ENCODE data around the gene ZNF440. TPM values are rescaled to one million over a fixed set of nuclear protein-coding genes. Genes with fewer than 3 reads are reported as not detected.

The ZNF440 gene
- total and polyA plus RNA-seq, 2 experiments from 2014 or later, result 2.4 to 4.2 TPM

DNA sequence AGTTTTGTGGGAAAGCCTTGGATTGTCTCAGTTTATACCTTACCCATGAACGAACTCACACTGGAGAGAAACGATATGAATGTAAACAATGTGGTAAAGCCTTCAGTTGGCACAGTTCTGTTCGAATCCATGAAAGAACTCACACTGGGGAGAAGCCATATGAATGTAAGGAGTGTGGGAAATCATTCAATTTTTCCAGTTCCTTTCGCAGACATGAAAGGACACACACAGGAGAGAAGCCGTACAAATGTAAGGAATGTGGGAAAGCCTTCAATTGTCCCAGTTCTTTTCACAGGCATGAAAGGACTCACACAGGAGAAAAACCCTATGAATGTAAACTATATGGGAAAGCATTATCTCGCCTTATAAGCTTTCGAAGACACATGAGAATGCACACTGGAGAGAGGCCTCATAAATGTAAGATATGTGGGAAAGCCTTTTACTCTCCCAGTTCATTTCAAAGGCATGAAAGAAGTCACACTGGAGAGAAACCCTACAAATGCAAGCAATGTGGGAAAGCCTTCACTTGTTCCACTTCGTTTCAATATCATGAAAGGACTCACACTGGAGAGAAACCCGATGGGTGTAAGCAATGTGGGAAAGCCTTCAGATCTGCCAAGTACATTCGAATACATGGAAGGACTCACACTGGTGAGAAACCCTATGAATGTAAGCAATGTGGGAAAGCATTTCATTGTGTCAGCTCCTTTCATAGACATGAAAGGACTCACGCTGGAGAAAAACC, 7.5 kb upstream of the ZNF440 start:
- H3K9ac ChIP-seq, result no peak overlapping the region
- H3K9me3 ChIP-seq (ENCODE audit: low read depth), result peaks cover 6% of the 10 kb centered on the region

DNA sequence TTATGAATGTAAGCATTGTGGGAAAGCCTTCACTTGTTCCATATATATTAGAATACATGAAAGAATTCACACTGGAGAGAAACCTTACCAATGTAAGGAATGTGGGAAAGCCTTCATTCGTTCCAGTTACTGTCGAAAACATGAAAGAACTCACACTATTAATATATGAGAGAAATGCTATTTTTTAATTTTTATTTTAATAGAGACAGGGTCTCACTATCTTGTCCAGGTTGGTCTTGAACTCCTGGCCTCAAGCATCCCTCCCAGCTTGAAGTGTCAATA, 7.0 kb upstream of the ZNF440 start:
- no peak overlapping the region for H2AFZ ChIP-seq
- TF ChIP-seq EZH2phosphoT487 (IDR thresholded peaks at IDR 0.05; ENCODE audit: insufficient read depth, low read depth) (no peak), EZH2 (IDR thresholded peaks at IDR 0.05; ENCODE audit: insufficient read depth, poor library complexity, severe bottlenecking) (no peak)
- in situ Hi-C loops (cut with MboI), result no loop called here
- no peaks in the 10 kb centered on the region for H4K20me1 ChIP-seq (ENCODE audit: insufficient read depth)
- H3K4me1 ChIP-seq (ENCODE audit: insufficient read depth), result no peaks in the 10 kb centered on the region
- no peaks in the 10 kb centered on the region for H3F3A ChIP-seq (ENCODE audit: insufficient read depth)
- DNase-seq, result no peak
- H3K79me2 ChIP-seq (ENCODE audit: insufficient read depth), result no peaks in the 10 kb centered on the region
- no peaks in the 10 kb centered on the region for H3K9me2 ChIP-seq (ENCODE audit: insufficient read depth)
- H3K36me3 ChIP-seq (ENCODE audit: low read depth), result peaks cover 18% of the 10 kb centered on the region
- no peak overlapping the region for H3K4me2 ChIP-seq (ENCODE audit: unreplicated experiment)
- H3K9me3 ChIP-seq (ENCODE audit: low read depth), result peaks cover 6% of the 10 kb centered on the region
- no peak overlapping the region for H3K9ac ChIP-seq
- no peak overlapping the region for H3K4me3 ChIP-seq
- H3K27ac ChIP-seq, result no peak overlapping the region
- no peaks in the 10 kb centered on the region for H3K27me3 ChIP-seq (replicated peaks; ENCODE audit: insufficient read depth)
- WGBS, 2 experiments (ENCODE audit: low coverage in 1 of 2, low lambda C conversion rate in 2 of 2, missing lambda C conversion rate in 2 of 2), result 93 to 98% methylated on average over 2 of the region's 2 CpGs

More for the DNA sequence above, 7.5 kb upstream of the ZNF440 start:
- no peaks in the 10 kb centered on the region for H3F3A ChIP-seq (ENCODE audit: insufficient read depth)
- no peaks in the 10 kb centered on the region for H3K79me2 ChIP-seq (ENCODE audit: insufficient read depth)
- peaks cover 18% of the 10 kb centered on the region for H3K36me3 ChIP-seq (ENCODE audit: low read depth)
- H3K4me1 ChIP-seq (ENCODE audit: insufficient read depth), result no peaks in the 10 kb centered on the region
- no peak for DNase-seq
- no peaks in the 10 kb centered on the region for H4K20me1 ChIP-seq (ENCODE audit: insufficient read depth)
- no peaks in the 10 kb centered on the region for H3K9me2 ChIP-seq (ENCODE audit: insufficient read depth)
- no peak overlapping the region for H3K4me3 ChIP-seq
- 79 to 83% methylated on average over 11 of the region's 11 CpGs for WGBS, 2 experiments (ENCODE audit: low coverage in 1 of 2, low lambda C conversion rate in 2 of 2, missing lambda C conversion rate in 2 of 2)
- no peak overlapping the region for H3K27ac ChIP-seq
- no peak overlapping the region for H2AFZ ChIP-seq
- H3K27me3 ChIP-seq (replicated peaks; ENCODE audit: insufficient read depth), result no peaks in the 10 kb centered on the region
- no peak for TF ChIP-seq EZH2 (IDR thresholded peaks at IDR 0.05; ENCODE audit: insufficient read depth, poor library complexity, severe bottlenecking)
- no peak overlapping the region for H3K4me2 ChIP-seq (ENCODE audit: unreplicated experiment)
- in situ Hi-C loops (cut with MboI), result no loop called here

DNA sequence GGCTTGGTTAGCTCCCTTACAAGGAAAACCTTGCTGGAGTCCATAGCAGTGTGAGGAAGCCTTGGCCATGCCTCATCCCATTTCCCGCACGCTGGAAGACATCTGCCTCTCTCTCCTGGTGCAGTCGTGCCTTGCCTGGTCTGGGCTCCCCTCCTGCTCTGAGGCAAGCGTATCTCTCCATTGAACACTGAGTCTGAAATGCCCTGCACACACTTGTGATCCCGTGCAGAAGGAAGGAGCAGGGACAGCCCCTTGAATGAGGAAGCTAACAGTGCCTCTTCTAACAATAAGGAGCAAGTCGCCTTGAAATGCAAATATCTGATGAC, 407 bp upstream of the ZNF440 start:
- peak overlapping the region; percentile 86 for H3K9ac ChIP-seq
- no peaks in the 10 kb centered on the region for H4K20me1 ChIP-seq (ENCODE audit: insufficient read depth)
- peak overlapping the region; percentile 94 for H2AFZ ChIP-seq
- in situ Hi-C loops (cut with MboI), result no loop called here
- H3K9me3 ChIP-seq (ENCODE audit: low read depth), result no peaks in the 10 kb centered on the region
- peak; percentile 54 for DNase-seq
- H3K27ac ChIP-seq, result peak overlapping the region; percentile 56
- no peaks in the 10 kb centered on the region for H3K4me1 ChIP-seq (ENCODE audit: insufficient read depth)
- peak overlapping the region; percentile 88 for H3K4me3 ChIP-seq
- peak overlapping the region; percentile 99 for H3K4me2 ChIP-seq (ENCODE audit: unreplicated experiment)
- H3K36me3 ChIP-seq (ENCODE audit: low read depth), result no peaks in the 10 kb centered on the region
- H3F3A ChIP-seq (ENCODE audit: insufficient read depth), result no peaks in the 10 kb centered on the region
- 1% methylated on average over 6 of the region's 6 CpGs for WGBS, 2 experiments (ENCODE audit: low coverage in 1 of 2, low lambda C conversion rate in 2 of 2, missing lambda C conversion rate in 2 of 2)
- TF ChIP-seq EZH2 (IDR thresholded peaks at IDR 0.05; ENCODE audit: insufficient read depth, poor library complexity, severe bottlenecking) (no peak), EZH2phosphoT487 (IDR thresholded peaks at IDR 0.05; ENCODE audit: insufficient read depth, low read depth) (no peak)
- H3K9me2 ChIP-seq (ENCODE audit: insufficient read depth), result no peaks in the 10 kb centered on the region
- peaks cover 36% of the 10 kb centered on the region for H3K79me2 ChIP-seq (ENCODE audit: insufficient read depth)
- no peaks in the 10 kb centered on the region for H3K27me3 ChIP-seq (replicated peaks; ENCODE audit: insufficient read depth)

DNA sequence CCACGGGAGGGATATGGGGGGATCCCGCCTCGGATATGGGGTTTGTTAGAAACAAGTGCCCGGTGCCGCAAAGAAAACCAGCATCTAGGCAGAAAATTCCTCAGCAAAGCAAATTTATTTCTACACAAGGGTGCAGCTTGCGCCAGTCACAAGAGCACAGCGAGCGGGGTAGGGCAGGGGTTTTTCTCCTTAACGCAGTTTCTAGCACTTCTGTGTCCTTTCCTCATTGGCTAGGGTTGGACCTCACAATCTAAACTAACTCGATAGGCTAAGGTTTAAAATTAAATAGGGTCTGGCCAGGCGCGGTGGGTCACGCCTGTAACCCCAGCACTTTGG, 595 bp downstream of the ZNF440 start:
- H3F3A ChIP-seq (ENCODE audit: insufficient read depth), result no peaks in the 10 kb centered on the region
- no peaks in the 10 kb centered on the region for H3K9me3 ChIP-seq (ENCODE audit: low read depth)
- WGBS, 2 experiments (ENCODE audit: low coverage in 1 of 2, low lambda C conversion rate in 2 of 2, missing lambda C conversion rate in 2 of 2), result 3 to 7% methylated on average over 13 of the region's 13 CpGs
- H3K36me3 ChIP-seq (ENCODE audit: low read depth), result no peaks in the 10 kb centered on the region
- H2AFZ ChIP-seq, result peak overlapping the region; percentile 94
- DNase-seq, result peak; percentile 58
- no peaks in the 10 kb centered on the region for H3K27me3 ChIP-seq (replicated peaks; ENCODE audit: insufficient read depth)
- no peaks in the 10 kb centered on the region for H3K9me2 ChIP-seq (ENCODE audit: insufficient read depth)
- H3K27ac ChIP-seq, result peak overlapping the region; percentile 56
- peak overlapping the region; percentile 86 for H3K9ac ChIP-seq
- no peaks in the 10 kb centered on the region for H3K4me1 ChIP-seq (ENCODE audit: insufficient read depth)
- peak overlapping the region; percentile 99 for H3K4me2 ChIP-seq (ENCODE audit: unreplicated experiment)
- no peak for TF ChIP-seq EZH2phosphoT487 (IDR thresholded peaks at IDR 0.05; ENCODE audit: insufficient read depth, low read depth)
- TF ChIP-seq EZH2 (IDR thresholded peaks at IDR 0.05; ENCODE audit: insufficient read depth, poor library complexity, severe bottlenecking), result no peak
- peak overlapping the region; percentile 88 for H3K4me3 ChIP-seq
- no peaks in the 10 kb centered on the region for H4K20me1 ChIP-seq (ENCODE audit: insufficient read depth)
- peaks cover 46% of the 10 kb centered on the region for H3K79me2 ChIP-seq (ENCODE audit: insufficient read depth)
- in situ Hi-C loops (cut with MboI), result no loop called here

Measured in GM23248 (cell line).